Keratinocyte (primary cell): ENCODE results near the gene TMA16.

ENCODE experiments used
- EZH2 ChIP-seq: IDR thresholded peaks from one replicate; pipeline ENCODE4 v1.6.1; 2012; ENCODE audit warnings: inconsistent platforms, mild to moderate bottlenecking, low read length, moderate library complexity
- TF ChIP-seq, protein P1 (sequence below), 3 experiments: IDR thresholded peaks in 1 of 3; conservative IDR thresholded peaks in 1 of 3; optimal IDR thresholded peaks in 1 of 3; 2 replicates in 2 of 3; 3 replicates in 1 of 3; pipeline versions ENCODE3 to v1.5.1; 2011; ENCODE audit warnings: low read length in 3 of 3, mild to moderate bottlenecking in 3 of 3, moderate library complexity in 2 of 3, control low read depth in 1 of 3, inconsistent platforms in 1 of 3; ENCODE audit not compliant: insufficient read depth in 2 of 3; ENCODE audit errors: extremely low read depth in 1 of 3

DNA sequence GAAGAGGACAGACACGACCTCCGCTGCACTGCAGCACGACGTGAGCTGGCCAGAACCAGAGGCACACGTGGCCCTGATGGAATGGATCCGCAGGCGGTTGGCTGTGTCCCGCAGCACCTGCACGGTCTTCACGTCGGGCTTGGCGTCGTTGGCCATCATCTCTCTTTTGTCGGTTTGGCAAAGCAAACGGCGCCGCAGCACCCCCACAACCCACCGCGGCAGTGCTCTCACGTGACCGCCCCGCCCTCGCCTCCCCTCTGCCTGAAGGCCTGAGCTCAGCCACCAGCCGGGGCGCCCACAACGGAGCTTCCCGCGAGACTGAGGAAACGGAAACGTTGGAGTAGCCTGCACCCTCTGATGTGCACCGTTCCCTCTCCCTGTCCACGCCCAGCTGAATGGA is 20.9 kb upstream of the TMA16 start, which contains the start of gene TKTL2:
- no peak for TF ChIP-seq EZH2
- TF ChIP-seq, protein P1, sequence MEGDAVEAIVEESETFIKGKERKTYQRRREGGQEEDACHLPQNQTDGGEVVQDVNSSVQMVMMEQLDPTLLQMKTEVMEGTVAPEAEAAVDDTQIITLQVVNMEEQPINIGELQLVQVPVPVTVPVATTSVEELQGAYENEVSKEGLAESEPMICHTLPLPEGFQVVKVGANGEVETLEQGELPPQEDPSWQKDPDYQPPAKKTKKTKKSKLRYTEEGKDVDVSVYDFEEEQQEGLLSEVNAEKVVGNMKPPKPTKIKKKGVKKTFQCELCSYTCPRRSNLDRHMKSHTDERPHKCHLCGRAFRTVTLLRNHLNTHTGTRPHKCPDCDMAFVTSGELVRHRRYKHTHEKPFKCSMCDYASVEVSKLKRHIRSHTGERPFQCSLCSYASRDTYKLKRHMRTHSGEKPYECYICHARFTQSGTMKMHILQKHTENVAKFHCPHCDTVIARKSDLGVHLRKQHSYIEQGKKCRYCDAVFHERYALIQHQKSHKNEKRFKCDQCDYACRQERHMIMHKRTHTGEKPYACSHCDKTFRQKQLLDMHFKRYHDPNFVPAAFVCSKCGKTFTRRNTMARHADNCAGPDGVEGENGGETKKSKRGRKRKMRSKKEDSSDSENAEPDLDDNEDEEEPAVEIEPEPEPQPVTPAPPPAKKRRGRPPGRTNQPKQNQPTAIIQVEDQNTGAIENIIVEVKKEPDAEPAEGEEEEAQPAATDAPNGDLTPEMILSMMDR (optimal IDR thresholded peaks at IDR 0.05 in 1 of 3, IDR thresholded peaks at IDR 0.05 in 1 of 3, conservative IDR thresholded peaks at IDR 0.05 in 1 of 3; ENCODE audit: extremely low read depth in 1 of 3, insufficient read depth in 2 of 3, low read length in 3 of 3): no peak
